Peyer's patch (tissue), 4 donors: ENCODE data around the gene ARID1B. TPM values are rescaled to one million over a fixed set of nuclear protein-coding genes. Genes with fewer than 3 reads are reported as not detected.

Experiments used
- DNase-seq, 3 donors: peaks; one replicate each; pipeline ENCODE4 v3.0.0-alpha.2; 2017 to 2019
- H3K27ac ChIP-seq, 4 donors: fragments of 200-600 bp; sonication (generic); one replicate each; pipeline ENCODE4 v1.5.1; 2016 to 2019
- H3K27me3 ChIP-seq, 2 donors: fragments of 200-600 bp; sonication (generic); one replicate each; pipeline ENCODE4 v1.5.1; 2019
- H3K36me3 ChIP-seq, 3 donors: fragments of 200-600 bp; sonication (generic); one replicate each; pipeline ENCODE4 v1.5.1; 2016 to 2019
- H3K4me1 ChIP-seq, 4 donors: fragments of 200-600 bp; sonication (generic); one replicate each; pipeline ENCODE4 v1.5.1; 2016 to 2019
- H3K4me3 ChIP-seq, 4 donors: fragments of 200-600 bp; sonication (generic); 1 replicate in 3 of 4; 2 replicates in 1 of 4; pipeline ENCODE4 v1.5.1; 2016 to 2019; ENCODE audit warnings: mild to moderate bottlenecking in 1 of 4
- H3K9me3 ChIP-seq, 4 donors: fragments of 200-600 bp; sonication (generic); one replicate each; pipeline ENCODE4 v1.5.1; 2016 to 2019; ENCODE audit warnings: mild to moderate bottlenecking in 1 of 4
- CTCF ChIP-seq, 6 experiments: fragments of 450-650 bp in 4 of 6; fragments of 200-600 bp in 2 of 6; sonication (generic) in 1 of 6; IDR thresholded peaks; one replicate each; pipeline ENCODE4 v1.5.1; 2017 to 2019; ENCODE audit warnings: antibody characterized with exemption in 6 of 6, mild to moderate bottlenecking in 3 of 6, moderate library complexity in 1 of 6
- POLR2A ChIP-seq, 2 donors: fragments of 450-650 bp; IDR thresholded peaks; one replicate each; pipeline ENCODE4 v1.5.1; 2017; ENCODE audit warnings: antibody characterized with exemption in 2 of 2, mild to moderate bottlenecking in 2 of 2, moderate library complexity in 2 of 2
- total RNA-seq, 4 donors: library from RNA; depleted of rRNA; stranded (reverse); fragments of >200 nt; gene quantifications; one replicate each; pipeline ENCODE4 v1.1.0, GENCODE V29; 2016

ARID1B gene
- total RNA-seq, 4 donors from 2014 or later = 117 to 174 (median 149) TPM

DNA sequence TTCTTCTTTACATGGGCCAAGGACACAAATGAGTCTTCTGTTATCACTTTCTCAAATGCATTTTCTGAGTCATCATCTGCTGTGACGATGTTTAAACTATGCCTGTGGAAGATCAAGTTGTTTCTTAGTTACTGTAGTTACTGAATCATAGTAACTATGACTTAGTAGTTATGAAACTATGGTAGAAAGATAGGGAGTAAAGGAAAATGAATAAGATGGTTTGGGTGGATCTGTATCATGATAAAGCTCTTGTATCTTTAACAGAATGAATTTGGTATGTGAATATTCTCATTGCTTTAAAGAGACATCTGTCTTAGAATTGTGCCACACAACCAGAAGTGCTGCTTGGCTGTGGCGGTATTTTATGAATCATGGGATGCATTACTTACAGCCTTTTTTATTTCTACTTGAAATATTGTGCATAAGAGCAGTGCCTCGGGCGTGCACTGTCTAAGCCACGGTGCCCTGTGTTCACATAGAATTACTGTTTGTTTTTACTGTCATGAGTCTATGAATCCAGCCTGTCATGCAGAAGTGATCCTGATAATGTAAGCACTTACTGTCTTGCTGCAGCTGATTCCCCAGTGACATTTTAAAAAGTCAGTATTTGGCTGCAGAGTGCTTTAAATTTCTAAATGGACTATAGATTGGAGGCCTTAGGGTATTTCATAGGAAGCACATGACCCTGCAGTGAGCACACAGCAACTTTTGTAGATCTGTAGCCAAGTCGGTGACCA is 330.9 kb downstream of the ARID1B start:
- no peak for DNase-seq
- Histone ChIP-seq H3K4me3 (no peak overlapping the region), H3K36me3 (no peaks in the 10 kb centered on the region), H3K4me1 (peaks cover 0 to 3% (median 0%) of the 10 kb centered on the region in 4 donors), H3K27ac (peak overlapping the region in 2 of 4 donors; percentile 14 to 27), H3K9me3 (no peaks in the 10 kb centered on the region), H3K27me3 (no peaks in the 10 kb centered on the region)
- TF ChIP-seq POLR2A (IDR thresholded peaks at IDR 0.05) (no peak), CTCF (IDR thresholded peaks at IDR 0.05) (no peak)

DNA sequence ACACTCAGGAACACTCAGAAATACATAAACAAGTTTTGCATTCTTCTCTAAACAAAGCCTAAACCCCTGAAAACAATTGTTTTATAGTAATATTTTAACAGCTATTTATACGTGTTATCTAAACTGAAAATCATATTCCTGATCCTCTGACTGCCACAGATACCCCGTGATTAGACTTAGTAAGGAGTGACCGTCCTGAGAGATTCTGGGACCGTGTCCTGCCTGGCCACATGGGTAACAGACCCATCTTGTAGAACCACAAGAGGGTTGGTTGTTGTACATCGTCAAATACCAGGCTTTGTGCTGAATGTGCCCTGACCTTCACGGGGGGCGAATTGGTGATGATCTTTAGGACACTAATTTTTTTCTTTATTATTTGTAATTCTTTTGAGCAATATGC is 331.7 kb downstream of the ARID1B start:
- Histone ChIP-seq H3K27ac (peak overlapping the region in 2 of 4 donors; percentile 14 to 27), H3K9me3 (no peaks in the 10 kb centered on the region), H3K36me3 (no peaks in the 10 kb centered on the region), H3K27me3 (no peaks in the 10 kb centered on the region), H3K4me3 (no peak overlapping the region), H3K4me1 (peaks cover 0 to 3% (median 0%) of the 10 kb centered on the region in 4 donors)
- DNase-seq = no peak
- TF ChIP-seq POLR2A (IDR thresholded peaks at IDR 0.05) (no peak), CTCF (IDR thresholded peaks at IDR 0.05) (no peak)

DNA sequence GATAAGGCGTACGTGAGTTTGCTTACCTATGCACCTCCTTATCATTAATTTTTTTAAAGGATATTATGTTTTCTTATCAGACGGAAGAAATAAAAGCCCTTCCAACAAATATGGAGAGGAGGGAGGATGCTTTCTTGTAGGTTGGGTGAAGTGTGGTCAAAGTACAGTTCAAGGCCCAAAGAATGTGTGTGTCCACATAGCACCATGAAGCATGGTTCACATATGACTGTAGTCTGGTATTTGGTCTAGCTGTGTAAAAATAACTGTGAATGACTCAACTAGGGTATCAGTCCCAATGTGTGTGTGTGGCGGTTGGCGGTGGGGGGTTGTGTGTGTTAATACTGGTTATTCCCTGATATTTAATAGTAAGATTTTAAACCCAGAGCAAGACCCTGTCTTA is 333.4 kb downstream of the ARID1B start:
- TF ChIP-seq CTCF (IDR thresholded peaks at IDR 0.05) (no peak), POLR2A (IDR thresholded peaks at IDR 0.05) (no peak)
- Histone ChIP-seq H3K27ac (no peak overlapping the region), H3K4me1 (peaks cover 0 to 3% (median 0%) of the 10 kb centered on the region in 4 donors), H3K27me3 (no peaks in the 10 kb centered on the region), H3K4me3 (no peak overlapping the region), H3K36me3 (no peaks in the 10 kb centered on the region), H3K9me3 (no peaks in the 10 kb centered on the region)
- DNase-seq = no peak

DNA sequence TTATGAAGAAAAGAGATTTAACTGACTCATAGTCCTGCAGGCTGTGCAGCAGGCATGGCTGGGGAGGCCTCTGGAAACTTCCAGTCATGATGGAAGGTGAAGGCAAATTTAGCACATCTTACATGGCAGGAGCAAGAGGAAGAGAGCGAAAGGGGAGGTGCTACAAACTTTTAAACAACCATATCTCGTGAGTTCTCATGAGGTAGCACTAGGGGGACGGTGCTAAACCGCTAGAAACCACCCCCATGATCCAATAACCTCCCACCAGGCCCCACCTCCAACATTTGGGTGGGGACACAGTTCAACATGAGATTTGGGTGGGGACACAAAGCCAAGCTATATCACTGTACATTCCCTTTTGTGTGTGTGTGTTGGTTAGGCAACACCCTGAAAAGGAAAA is 336.2 kb downstream of the ARID1B start:
- no peak for DNase-seq
- no peak overlapping the region for H3K4me3 ChIP-seq
- H3K27me3 ChIP-seq = no peaks in the 10 kb centered on the region
- no peaks in the 10 kb centered on the region for H3K36me3 ChIP-seq
- H3K9me3 ChIP-seq = no peaks in the 10 kb centered on the region
- H3K4me1 ChIP-seq = peaks cover 0 to 1% (median 0%) of the 10 kb centered on the region in 4 donors
- TF ChIP-seq CTCF (IDR thresholded peaks at IDR 0.05) (no peak), POLR2A (IDR thresholded peaks at IDR 0.05) (no peak)
- no peak overlapping the region for H3K27ac ChIP-seq

- no peaks in the 10 kb centered on the region for H3K4me1 ChIP-seq
- no peak overlapping the region for H3K27ac ChIP-seq
- TF ChIP-seq CTCF (IDR thresholded peaks at IDR 0.05) = no peak
- H3K27me3 ChIP-seq = no peaks in the 10 kb centered on the region
- H3K9me3 ChIP-seq = no peaks in the 10 kb centered on the region
- no peak overlapping the region for H3K4me3 ChIP-seq
- no peaks in the 10 kb centered on the region for H3K36me3 ChIP-seq
- DNase-seq = no peak
These were observed 339.2 kb downstream of the ARID1B start for GRCh38 chr6:157116426-157116825.
